Transverse colon (tissue), 3 donors: ENCODE results near the gene EGFR.

Experiments
- CTCF ChIP-seq, 5 experiments: fragments of 200-600 bp in 3 of 5; fragments of 450-650 bp in 2 of 5; sonication (generic) in 3 of 5; IDR thresholded peaks; 1 replicate in 2 of 5; 2 replicates in 3 of 5; pipeline ENCODE4 v1.5.1; 2016 to 2017; ENCODE audit warnings: antibody characterized with exemption in 5 of 5, inconsistent platforms in 3 of 5, mild to moderate bottlenecking in 2 of 5, moderate library complexity in 1 of 5
- EP300 ChIP-seq: sonication (generic); formaldehyde crosslinking; IDR thresholded peaks from one replicate; pipeline ENCODE4 v1.6.1; 2017; ENCODE audit warnings: antibody characterized with exemption, low read depth
- POLR2A ChIP-seq: fragments of 450-650 bp; IDR thresholded peaks from one replicate; pipeline ENCODE4 v1.6.1; 2016; ENCODE audit warnings: antibody characterized with exemption, mild to moderate bottlenecking, moderate library complexity

- TF ChIP-seq CTCF (IDR thresholded peaks at IDR 0.05), result no peak
- TF ChIP-seq POLR2A, result no peak
- no peak for TF ChIP-seq EP300
Measured at GRCh38 chr7:54985426-54986330, 33.1 kb upstream of the EGFR start.
